Mucosa of stomach (tissue), 1 donor: ENCODE data around the gene ZNF300.

ENCODE experiments used
- H3K27me3 ChIP-seq: one replicate; pipeline ENCODE4 v1.7.0; 2013; ENCODE audit warnings: mild to moderate bottlenecking, low read length; ENCODE audit not compliant: control insufficient read depth, insufficient read depth
- H3K36me3 ChIP-seq: one replicate; pipeline ENCODE4 v1.7.0; 2013; ENCODE audit warnings: low read length; ENCODE audit not compliant: control insufficient read depth, insufficient read depth
- H3K4me1 ChIP-seq: one replicate; pipeline ENCODE4 v1.7.0; 2013; ENCODE audit warnings: mild to moderate bottlenecking, low read length; ENCODE audit not compliant: control insufficient read depth, insufficient read depth
- H3K4me3 ChIP-seq: one replicate; pipeline ENCODE4 v1.7.0; 2013; ENCODE audit warnings: low read length
- H3K9ac ChIP-seq: one replicate; pipeline ENCODE4 v1.7.0; 2013; ENCODE audit warnings: mild to moderate bottlenecking, low read length, moderate library complexity
- H3K9me3 ChIP-seq: one replicate; pipeline ENCODE4 v1.7.0; 2013; ENCODE audit warnings: mild to moderate bottlenecking, low read length, moderate library complexity; ENCODE audit not compliant: control insufficient read depth
- donor health status: Pancreatic carcinoma.

Gene ZNF300

DNA sequence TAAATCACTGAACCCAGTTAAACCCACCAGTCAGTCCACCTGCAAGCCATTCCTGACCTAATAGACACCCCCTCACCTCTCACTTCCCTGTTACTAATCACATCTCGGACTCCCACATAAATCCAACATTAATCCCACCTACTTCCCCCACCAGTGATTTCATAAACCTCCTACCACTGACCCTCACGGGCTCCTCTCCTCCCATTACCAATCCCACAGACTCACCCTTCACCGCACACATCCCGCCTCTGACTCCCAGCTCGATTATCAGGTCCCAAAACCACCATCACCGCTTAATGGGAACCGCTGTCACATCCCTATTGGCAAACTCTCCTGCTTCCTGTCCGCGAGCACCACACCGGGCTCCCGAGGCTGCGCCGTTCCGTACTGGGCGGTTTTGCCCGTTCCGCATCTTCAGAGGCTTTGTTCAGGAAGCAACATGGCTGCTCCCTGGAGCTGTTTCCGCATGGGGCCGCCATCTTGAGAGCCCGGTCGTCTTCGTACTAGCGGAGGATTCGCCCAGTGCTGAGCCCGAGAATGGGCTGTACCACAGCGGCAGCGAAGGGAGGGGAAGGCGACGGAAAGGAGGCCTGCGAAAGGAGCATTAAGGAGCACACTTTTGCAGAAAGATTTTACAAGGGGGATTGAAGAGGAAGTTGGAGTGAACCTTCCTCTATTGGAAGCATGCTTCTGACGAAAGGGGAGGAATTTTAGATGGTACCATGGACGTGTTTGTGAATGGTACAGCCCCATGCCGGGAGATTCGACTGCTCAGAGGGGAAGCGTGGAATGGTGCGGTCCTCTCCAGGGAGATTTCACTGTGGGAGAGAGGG is at the start of gene ZNF300:
TSS of gene ZNF300 (minus strand) at position 502 of the 833 bp plus-strand sequence. CDS start 1,825 bp downstream, outside the sequence.
- H3K4me1 ChIP-seq = no peaks in the 10 kb centered on the region
- no peaks in the 10 kb centered on the region for H3K27me3 ChIP-seq
- H3K4me3 ChIP-seq = peak within 1 kb of the TSS; percentile 98
- H3K9me3 ChIP-seq = peaks cover 15% of the 10 kb centered on the region
- H3K36me3 ChIP-seq = no peaks in the 10 kb centered on the region
- peak within 1 kb of the TSS; percentile 38 for H3K9ac ChIP-seq

DNA sequence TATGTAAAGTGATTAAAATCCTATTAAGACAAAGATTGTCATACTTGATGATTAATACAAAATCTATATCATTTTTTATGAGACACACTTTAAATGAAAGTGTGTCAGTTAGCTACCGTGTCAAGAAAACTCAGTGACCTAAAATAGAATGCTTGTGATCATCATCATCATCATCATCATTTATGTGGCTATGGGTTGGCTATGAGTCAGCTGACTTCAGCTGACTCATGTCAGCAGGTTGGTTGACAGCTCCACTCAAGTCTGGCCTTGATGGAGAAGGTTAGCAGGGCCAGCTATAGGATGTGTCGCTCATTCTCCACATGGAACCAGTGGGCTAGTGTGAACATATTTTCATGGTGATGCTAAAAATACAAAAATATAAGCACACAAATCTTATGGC is 43.8 kb upstream of the ZNF300 start:
- H3K9ac ChIP-seq = no peak overlapping the region
- no peaks in the 10 kb centered on the region for H3K36me3 ChIP-seq
- no peaks in the 10 kb centered on the region for H3K4me1 ChIP-seq
- H3K27me3 ChIP-seq = no peaks in the 10 kb centered on the region
- peaks cover 13% of the 10 kb centered on the region for H3K9me3 ChIP-seq
- H3K4me3 ChIP-seq = no peak overlapping the region

- no peaks in the 10 kb centered on the region for H3K4me1 ChIP-seq
- H3K4me3 ChIP-seq = peak overlapping the region; percentile 70
- no peaks in the 10 kb centered on the region for H3K27me3 ChIP-seq
- H3K9me3 ChIP-seq = peaks cover 16% of the 10 kb centered on the region
- H3K36me3 ChIP-seq = no peaks in the 10 kb centered on the region
- H3K9ac ChIP-seq = peak overlapping the region; percentile 79
These were observed 41.6 kb upstream of the ZNF300 start for GRCh38 chr5:150946351-150946905.

DNA sequence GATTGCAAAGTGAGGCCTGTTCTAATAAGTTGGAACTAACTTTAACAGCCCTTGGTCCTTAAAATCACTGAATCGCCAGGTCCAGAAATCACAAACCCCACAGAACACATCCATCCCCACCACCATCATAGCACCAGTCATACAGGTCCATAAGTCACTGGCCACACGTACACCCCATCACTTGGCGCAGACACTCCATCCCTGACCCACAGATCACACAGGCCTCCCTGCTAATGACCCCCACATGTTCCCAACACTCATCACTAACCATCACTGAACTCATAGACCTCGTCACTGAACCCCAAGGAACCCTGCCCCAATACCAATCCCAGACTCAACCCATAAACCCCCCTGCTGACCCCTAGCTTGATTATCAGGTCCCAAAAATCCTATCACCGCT is 41.2 kb upstream of the ZNF300 start:
- peak overlapping the region; percentile 79 for H3K9ac ChIP-seq
- peak overlapping the region; percentile 70 for H3K4me3 ChIP-seq
- H3K27me3 ChIP-seq = no peaks in the 10 kb centered on the region
- no peaks in the 10 kb centered on the region for H3K4me1 ChIP-seq
- H3K36me3 ChIP-seq = no peaks in the 10 kb centered on the region
- H3K9me3 ChIP-seq = peaks cover 16% of the 10 kb centered on the region

- Histone ChIP-seq H3K4me1 (no peaks in the 10 kb centered on the region), H3K9ac (no peak overlapping the region), H3K36me3 (no peaks in the 10 kb centered on the region), H3K9me3 (peaks cover 16% of the 10 kb centered on the region), H3K4me3 (no peak overlapping the region), H3K27me3 (no peaks in the 10 kb centered on the region)
These were observed 40.7 kb upstream of the ZNF300 start for GRCh38 chr5:150945486-150945885.

DNA sequence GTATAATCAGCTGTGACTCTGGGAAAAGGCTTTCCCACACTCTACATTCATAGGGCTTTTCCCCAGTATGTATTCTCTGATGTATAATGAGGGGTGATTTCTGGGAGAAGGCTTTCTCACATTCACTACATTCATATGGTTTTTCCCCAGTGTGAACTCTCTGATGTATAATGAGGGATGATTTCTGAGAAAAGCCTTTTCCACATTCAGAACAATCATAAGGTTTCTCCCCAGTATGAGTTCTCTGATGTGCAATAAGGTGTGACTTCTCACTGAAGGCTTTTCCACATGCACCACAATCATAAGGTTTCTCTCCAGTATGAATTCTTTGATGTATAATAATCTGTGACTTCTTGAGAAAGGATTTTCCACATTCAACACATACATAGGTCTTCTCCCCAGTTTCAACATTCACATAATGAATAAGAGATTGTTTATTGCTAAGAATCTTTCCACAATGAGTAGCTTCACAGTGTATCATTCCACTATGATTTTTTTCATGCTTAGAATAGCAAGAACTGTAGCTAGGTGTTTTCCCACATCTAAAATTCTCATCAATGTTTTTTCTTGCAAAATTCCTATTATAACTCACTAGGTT is 26.7 kb upstream of the ZNF300 start:
- no peaks in the 10 kb centered on the region for H3K36me3 ChIP-seq
- H3K9ac ChIP-seq = no peak overlapping the region
- H3K4me1 ChIP-seq = no peaks in the 10 kb centered on the region
- no peaks in the 10 kb centered on the region for H3K27me3 ChIP-seq
- no peak overlapping the region for H3K4me3 ChIP-seq
- H3K9me3 ChIP-seq = peaks cover 26% of the 10 kb centered on the region

DNA sequence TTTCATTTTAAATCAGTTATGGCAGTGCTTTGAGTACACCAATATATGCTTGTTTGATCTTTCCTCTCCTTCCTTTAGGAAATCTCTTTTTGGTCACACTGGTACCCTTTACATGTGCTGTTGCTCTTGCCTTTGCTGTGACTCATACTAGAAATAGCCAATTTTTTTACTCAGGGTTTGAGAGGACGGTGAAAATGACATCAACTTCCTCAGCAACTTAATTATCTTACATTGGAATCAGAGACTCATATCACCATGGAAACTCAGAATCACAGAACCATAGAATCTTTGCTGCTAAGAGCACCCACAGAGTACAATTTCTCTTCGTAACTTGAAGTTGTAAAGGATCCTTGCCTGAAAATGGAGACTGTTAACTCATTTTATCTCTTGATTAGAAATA is 13.8 kb upstream of the ZNF300 start:
- H3K27me3 ChIP-seq = no peaks in the 10 kb centered on the region
- H3K4me1 ChIP-seq = no peaks in the 10 kb centered on the region
- H3K9ac ChIP-seq = no peak overlapping the region
- no peak overlapping the region for H3K4me3 ChIP-seq
- no peaks in the 10 kb centered on the region for H3K9me3 ChIP-seq
- H3K36me3 ChIP-seq = no peaks in the 10 kb centered on the region

DNA sequence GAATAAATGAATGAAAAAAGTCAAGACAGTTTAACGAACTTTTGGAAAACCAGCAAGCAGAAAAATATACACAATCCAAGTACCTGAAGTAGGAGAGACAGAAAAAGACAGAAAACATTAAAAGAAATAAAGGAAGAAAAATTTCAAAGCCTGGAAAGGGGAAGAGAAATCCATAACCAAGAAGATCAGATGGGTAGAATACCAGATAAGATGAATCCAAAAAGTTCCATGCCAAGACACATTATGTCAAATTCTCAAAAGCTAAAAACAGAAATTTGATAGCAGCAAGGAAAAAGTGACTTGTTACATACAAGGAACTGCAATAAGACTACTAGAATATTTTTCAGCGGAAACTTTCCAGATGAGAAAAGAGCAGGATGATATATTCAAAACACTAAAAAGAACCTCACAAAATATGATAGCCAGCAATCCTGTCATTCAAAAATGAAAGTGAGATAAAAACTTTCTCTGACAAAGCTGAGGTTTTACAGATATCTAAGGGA is 7.6 kb upstream of the ZNF300 start:
- no peaks in the 10 kb centered on the region for H3K9me3 ChIP-seq

GRCh38 chr5:150905312-150905683 is 518 bp upstream of the ZNF300 start:
- H3K4me1 ChIP-seq = no peaks in the 10 kb centered on the region
- H3K27me3 ChIP-seq = no peaks in the 10 kb centered on the region
- H3K9me3 ChIP-seq = peaks cover 15% of the 10 kb centered on the region
- peak overlapping the region; percentile 98 for H3K4me3 ChIP-seq
- H3K9ac ChIP-seq = peak overlapping the region; percentile 38
- no peaks in the 10 kb centered on the region for H3K36me3 ChIP-seq

More for the DNA sequence above, 7.6 kb upstream of the ZNF300 start:
- Histone ChIP-seq H3K4me3 (no peak overlapping the region), H3K27me3 (no peaks in the 10 kb centered on the region), H3K36me3 (no peaks in the 10 kb centered on the region), H3K9ac (no peak overlapping the region), H3K4me1 (no peaks in the 10 kb centered on the region)

- no peaks in the 10 kb centered on the region for H3K4me1 ChIP-seq
- H3K4me3 ChIP-seq = no peak overlapping the region
- peaks cover 4% of the 10 kb centered on the region for H3K36me3 ChIP-seq
- H3K9ac ChIP-seq = no peak overlapping the region
- H3K9me3 ChIP-seq = peaks cover 27% of the 10 kb centered on the region
- H3K27me3 ChIP-seq = no peaks in the 10 kb centered on the region
These were observed 3.3 kb downstream of the ZNF300 start for GRCh38 chr5:150901446-150901845.

DNA sequence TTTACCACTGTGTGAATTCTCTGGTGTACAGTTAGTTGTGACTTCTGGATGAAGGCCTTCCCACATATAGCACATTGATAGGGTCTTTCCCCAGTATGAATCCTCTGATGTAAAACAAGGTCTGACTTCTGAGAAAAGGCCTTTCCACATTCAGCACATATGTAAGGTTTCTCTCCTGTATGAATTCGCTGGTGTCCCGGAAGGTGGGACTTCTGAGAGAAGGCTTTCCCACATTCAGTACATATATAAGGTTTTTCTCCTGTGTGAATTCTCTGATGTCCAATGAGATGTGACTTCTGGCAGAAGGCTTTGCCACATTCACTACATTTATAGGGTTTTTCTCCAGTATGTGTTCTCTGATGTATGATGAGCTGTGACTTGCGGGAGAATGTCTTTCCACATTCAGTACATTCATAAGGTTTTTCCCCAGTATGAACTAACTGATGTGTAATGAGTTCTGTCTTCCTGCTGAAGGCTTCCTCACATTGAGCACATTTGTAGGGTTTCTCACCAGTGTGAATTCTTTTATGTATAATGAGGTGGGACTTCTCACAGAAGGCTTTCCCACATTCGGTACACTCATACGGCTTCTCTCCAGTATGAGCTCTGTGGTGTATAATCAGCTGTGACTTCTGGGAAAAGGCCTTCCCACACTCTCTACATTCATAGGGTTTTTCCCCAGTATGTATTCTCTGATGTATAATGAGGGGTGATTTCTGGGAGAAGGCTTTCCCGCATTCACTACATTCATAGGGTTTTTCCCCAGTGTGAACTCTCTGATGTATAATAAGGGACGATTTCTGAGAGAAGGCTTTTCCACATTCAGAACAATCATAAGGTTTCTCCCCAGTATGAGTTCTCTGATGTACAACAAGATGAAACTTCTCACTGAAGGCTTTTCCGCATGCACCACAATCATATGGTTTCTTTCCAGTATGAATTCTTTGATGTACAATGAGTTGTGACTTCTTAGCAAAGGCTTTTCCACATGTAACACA is 9.1 kb downstream of the ZNF300 start:
- Histone ChIP-seq H3K4me1 (no peaks in the 10 kb centered on the region), H3K9me3 (peaks cover 24% of the 10 kb centered on the region), H3K9ac (no peak overlapping the region), H3K4me3 (no peak overlapping the region), H3K27me3 (no peaks in the 10 kb centered on the region), H3K36me3 (peaks cover 4% of the 10 kb centered on the region)
